Smooth muscle cell (in vitro differentiated cells): ENCODE measurements around the gene BRSK2. TPM values are rescaled to one million over a fixed set of nuclear protein-coding genes. Genes with fewer than 3 reads are reported as not detected.

Experiments used
- DNase-seq: peaks from one replicate; lab custom pipeline; 2025; ENCODE audit not compliant: unreplicated experiment; lab: John Stamatoyannopoulos, UW
- H2AFZ ChIP-seq: fragments of 200-600 bp; sonication (generic); 2 replicates; pipeline ENCODE4 v1.6.0; 2016; ENCODE audit warnings: antibody characterized with exemption, low read depth, mild to moderate bottlenecking
- H3F3A ChIP-seq: fragments of 200-600 bp; sonication (generic); 2 replicates; pipeline ENCODE4 v1.6.0; 2017; ENCODE audit warnings: antibody characterized with exemption, low read depth
- H3K27ac ChIP-seq: fragments of 200-600 bp; sonication (generic); 2 replicates; pipeline ENCODE4 v1.5.1; 2016; ENCODE audit warnings: low read depth, mild to moderate bottlenecking
- H3K27me3 ChIP-seq: fragments of 200-600 bp; sonication (generic); 2 replicates; pipeline ENCODE4 v1.6.1; 2016; ENCODE audit warnings: low read depth, mild to moderate bottlenecking
- H3K36me3 ChIP-seq: fragments of 200-600 bp; sonication (generic); 2 replicates; pipeline ENCODE4 v1.5.1; 2016; ENCODE audit warnings: low read depth
- H3K4me1 ChIP-seq: fragments of 200-600 bp; sonication (generic); 2 replicates; pipeline ENCODE4 v1.5.1; 2016; ENCODE audit warnings: low read depth
- H3K4me2 ChIP-seq: fragments of 200-600 bp; sonication (generic); 2 replicates; pipeline ENCODE4 v1.6.0; 2016; ENCODE audit warnings: mild to moderate bottlenecking
- H3K4me3 ChIP-seq: fragments of 200-600 bp; sonication (generic); 2 replicates; pipeline ENCODE4 v1.5.1; 2016; ENCODE audit warnings: mild to moderate bottlenecking
- H3K79me2 ChIP-seq: fragments of 200-600 bp; sonication (generic); 2 replicates; pipeline ENCODE4 v1.6.0; 2016; ENCODE audit warnings: low read depth, mild to moderate bottlenecking
- H3K9ac ChIP-seq: fragments of 200-600 bp; sonication (generic); 2 replicates; pipeline ENCODE4 v1.6.0; 2016; ENCODE audit warnings: low read depth
- H3K9me3 ChIP-seq: fragments of 200-600 bp; sonication (generic); replicated peaks from 2 replicates; pipeline ENCODE4 v1.5.1; 2016; ENCODE audit warnings: low read depth
- H4K20me1 ChIP-seq: fragments of 200-600 bp; sonication (generic); 2 replicates; pipeline ENCODE4 v1.6.0; 2016; ENCODE audit warnings: low read depth
- CTCF ChIP-seq: fragments of 200-600 bp; sonication (generic); IDR thresholded peaks from 2 replicates; pipeline ENCODE4 v1.5.1; 2017; ENCODE audit warnings: borderline replicate concordance, mild to moderate bottlenecking, antibody characterized with exemption; ENCODE audit not compliant: insufficient read depth, poor library complexity, severe bottlenecking
- WGBS: methylation state at CpG from one replicate; pipeline ENCODE4 v1.1.7; 2016; ENCODE audit warnings: low lambda C conversion rate; 5-methylcytosine and 5-hydroxymethylcytosine counted together
- polyA plus RNA-seq: library from polyadenylated mRNA; unstranded; fragments of >200 nt; fragmentation: Nextera tagmentation; extraction: Ambion mirVana; gene quantifications from 2 replicates; pipeline ENCODE4 v1.2.1, GENCODE V29; 2016
- total RNA-seq: library from RNA; depleted of rRNA; stranded (reverse); fragments of >200 nt; gene quantifications from 2 replicates; pipeline ENCODE4 v1.2.3, GENCODE V29; 2014

BRSK2 gene
- total and polyA plus RNA-seq, 2 experiments from 2014 or later, result 1.5 to 5.2 TPM

GRCh38 chr11:1390569-1391164 lies 933 bp downstream of the BRSK2 start:
- Histone ChIP-seq H3K4me2 (peak overlapping the region; percentile 40), H4K20me1 (peaks cover 7% of the 10 kb centered on the region), H3K79me2 (no peaks in the 10 kb centered on the region), H3F3A (no peaks in the 10 kb centered on the region), H3K36me3 (no peaks in the 10 kb centered on the region), H3K4me1 (peaks cover 6% of the 10 kb centered on the region), H3K9me3 (no peaks in the 10 kb centered on the region), H2AFZ (no peak overlapping the region), H3K4me3 (peak overlapping the region; percentile 10), H3K27me3 (peaks cover 25% of the 10 kb centered on the region), H3K9ac (no peak overlapping the region), H3K27ac (no peak overlapping the region)
- 4% methylated on average over 62 of the region's 73 CpGs for WGBS
- no peak for TF ChIP-seq CTCF
- peak; percentile 12 for DNase-seq

- Histone ChIP-seq H3K79me2 (no peaks in the 10 kb centered on the region), H3K9me3 (no peaks in the 10 kb centered on the region), H3K4me1 (peaks cover 6% of the 10 kb centered on the region), H4K20me1 (peaks cover 7% of the 10 kb centered on the region), H2AFZ (no peak overlapping the region), H3K36me3 (no peaks in the 10 kb centered on the region), H3K27ac (no peak overlapping the region), H3K27me3 (peaks cover 25% of the 10 kb centered on the region), H3K4me2 (peak overlapping the region; percentile 40), H3K4me3 (peak overlapping the region; percentile 10), H3F3A (no peaks in the 10 kb centered on the region), H3K9ac (no peak overlapping the region)
- no peak for TF ChIP-seq CTCF
- WGBS, result 68% methylated on average over 35 of the region's 35 CpGs
- no peak for DNase-seq
These were observed 1.7 kb downstream of the BRSK2 start for GRCh38 chr11:1391165-1392075.

DNA sequence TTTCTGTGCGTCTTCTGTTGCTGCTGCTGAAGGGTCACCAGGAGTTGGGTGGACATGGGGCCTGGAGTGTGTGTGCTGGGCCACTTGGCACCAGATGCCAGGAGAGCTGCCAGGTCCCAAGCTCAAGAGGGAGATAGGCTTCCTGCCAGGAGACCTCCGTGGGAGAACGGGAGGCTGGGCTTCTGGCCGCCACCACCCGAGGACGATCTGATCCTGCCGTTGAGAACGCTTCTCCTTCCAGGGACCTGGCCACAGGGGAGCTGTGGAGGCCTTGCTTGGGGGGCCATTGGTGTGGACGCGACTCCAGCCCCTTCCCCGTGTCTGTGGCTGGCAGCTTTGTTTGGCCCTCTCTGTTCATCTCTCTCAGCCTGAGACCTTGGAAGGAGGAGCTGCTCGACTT lies 2.4 kb downstream of the BRSK2 start:
- Histone ChIP-seq H3K4me1 (peaks cover 6% of the 10 kb centered on the region), H3K36me3 (no peaks in the 10 kb centered on the region), H3K4me3 (no peak overlapping the region), H3K27me3 (peaks cover 25% of the 10 kb centered on the region), H3K79me2 (no peaks in the 10 kb centered on the region), H3K27ac (no peak overlapping the region), H2AFZ (no peak overlapping the region), H3K4me2 (no peak overlapping the region), H3K9me3 (no peaks in the 10 kb centered on the region), H3K9ac (no peak overlapping the region), H3F3A (no peaks in the 10 kb centered on the region), H4K20me1 (peaks cover 7% of the 10 kb centered on the region)
- no peak for TF ChIP-seq CTCF
- no peak for DNase-seq
- WGBS, result 95% methylated on average over 12 of the region's 12 CpGs
